HG02798 (cell line): ENCODE measurements around the gene WHRN.

Experiments
- ATAC-seq: cut with Tn5 transposase; IDR thresholded peaks from one replicate; pipeline ENCODE4 v1.9.1; 2021; ENCODE audit warnings: mild to moderate bottlenecking; ENCODE audit not compliant: unreplicated experiment, poor library complexity

WHRN gene

DNA sequence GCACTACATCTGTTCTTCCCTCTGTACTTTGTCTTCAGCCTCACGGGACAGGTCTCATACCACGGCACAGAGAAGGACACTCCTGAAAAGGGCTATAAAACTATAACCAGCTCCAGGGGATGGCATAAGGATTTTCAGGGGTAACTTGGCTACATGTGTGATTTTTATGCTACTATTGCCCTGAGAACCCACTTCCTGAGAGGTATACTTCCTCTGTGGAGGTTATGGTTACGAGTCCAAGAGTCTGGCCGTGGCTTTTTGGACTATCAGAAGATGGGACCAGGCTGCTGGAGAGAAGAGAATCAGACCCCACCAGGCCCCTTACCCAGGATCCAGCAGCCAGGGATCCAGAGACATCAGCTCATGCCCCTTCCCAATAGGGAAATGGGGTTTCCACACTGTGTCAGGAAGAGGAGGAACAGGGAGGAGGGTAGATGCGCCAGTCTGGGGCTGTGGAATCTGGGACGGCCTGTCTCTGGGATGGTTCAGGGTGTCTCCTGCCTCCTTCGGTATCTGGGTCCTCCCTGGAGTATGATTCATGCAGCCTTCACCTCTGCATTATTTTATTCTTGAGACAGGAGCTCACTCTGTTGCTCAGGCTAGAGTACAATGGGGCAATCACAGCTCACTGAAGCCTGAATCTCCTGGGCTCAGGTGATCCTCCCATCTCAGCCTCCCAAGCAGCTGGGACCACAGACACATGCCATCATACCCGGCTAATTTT, 29.7 kb downstream of the WHRN start:
- no peak for ATAC-seq

DNA sequence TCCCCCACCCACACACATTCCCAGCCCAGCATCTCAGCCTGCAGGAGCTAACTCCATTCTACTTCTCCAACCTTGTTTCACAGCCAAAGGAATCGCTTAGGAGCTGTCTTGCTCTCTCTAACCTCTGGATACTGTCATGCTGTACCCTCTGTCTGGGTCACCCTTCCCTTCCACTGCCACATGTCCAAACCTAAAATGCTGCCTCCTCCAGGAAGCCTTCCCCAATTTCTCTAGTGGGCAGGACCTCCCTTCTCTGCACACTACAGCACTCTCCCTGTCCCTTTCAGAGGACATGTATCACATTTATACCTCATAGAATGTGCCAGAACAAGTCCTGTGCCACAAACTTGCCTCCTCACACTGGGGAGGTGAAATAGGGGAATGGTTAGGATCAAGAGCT, 30.8 kb downstream of the WHRN start:
- no peak for ATAC-seq

DNA sequence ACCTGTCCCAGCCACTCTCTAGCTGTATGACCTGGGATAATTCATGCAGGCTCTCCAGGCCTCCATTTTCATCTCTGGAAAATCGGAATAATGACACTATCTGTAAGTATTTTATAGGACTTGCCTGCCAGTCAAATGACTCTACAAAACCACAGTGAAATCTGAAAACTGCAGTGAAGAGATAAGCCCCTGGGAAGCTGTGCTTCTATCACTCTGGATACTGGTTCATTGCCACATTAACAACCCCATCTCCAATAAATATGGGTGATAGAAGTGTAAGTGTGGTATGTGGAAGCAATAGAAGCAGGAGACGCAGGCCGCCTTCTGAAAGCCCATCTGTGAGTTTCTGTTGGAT, 31.8 kb downstream of the WHRN start:
- ATAC-seq: no peak

DNA sequence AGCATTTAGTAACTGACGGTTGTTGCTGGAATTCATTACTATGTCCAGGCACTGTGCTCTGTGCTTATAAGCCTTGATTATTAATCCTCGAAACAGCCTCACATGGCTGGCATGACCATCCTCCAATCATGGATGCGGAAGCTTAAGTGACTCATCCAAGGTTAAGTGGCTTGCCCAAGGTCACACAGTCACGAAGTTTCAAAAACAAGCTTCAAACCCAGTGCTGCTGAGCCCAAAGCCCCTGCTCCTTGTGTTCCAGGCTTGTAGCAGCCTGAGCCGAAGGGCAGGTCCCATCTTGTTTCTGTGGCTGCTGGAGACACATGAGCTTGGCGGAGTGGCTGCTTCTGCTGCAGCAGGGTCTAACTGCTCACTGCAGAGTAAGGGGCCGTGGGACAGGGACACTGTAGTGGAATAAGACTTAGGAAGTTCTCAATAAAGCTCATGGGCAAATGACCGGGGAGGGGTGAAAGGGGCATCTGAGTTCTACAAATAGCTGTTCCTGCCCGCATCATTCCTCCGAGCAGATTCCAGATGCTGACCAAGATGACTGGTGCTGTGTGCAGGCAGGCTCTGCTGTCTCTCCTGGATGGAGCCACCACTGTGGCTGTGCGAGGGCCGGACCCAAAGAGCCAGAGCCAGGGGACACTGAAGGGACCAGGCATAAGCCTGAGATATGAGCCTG, 32.4 kb downstream of the WHRN start:
- ATAC-seq: no peak

DNA sequence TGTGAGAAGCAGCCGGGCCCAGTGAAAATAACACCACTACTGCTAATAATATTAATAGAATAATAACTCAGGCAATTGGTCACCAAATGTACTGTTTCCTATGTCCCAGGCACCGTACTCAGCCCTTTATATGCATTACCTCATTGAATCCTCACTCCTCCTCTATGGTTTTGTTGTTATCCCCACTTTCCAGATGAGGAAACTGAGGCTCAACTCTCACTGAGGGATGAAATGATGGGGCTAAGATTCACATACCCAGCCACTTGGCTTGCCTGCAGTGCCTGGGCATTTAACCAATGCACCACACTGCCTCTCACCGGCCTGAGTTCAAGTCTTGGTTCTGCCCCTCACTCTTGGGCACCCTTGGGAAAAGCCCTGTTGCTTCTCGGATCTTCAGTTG, 34.1 kb downstream of the WHRN start:
- no peak for ATAC-seq

DNA sequence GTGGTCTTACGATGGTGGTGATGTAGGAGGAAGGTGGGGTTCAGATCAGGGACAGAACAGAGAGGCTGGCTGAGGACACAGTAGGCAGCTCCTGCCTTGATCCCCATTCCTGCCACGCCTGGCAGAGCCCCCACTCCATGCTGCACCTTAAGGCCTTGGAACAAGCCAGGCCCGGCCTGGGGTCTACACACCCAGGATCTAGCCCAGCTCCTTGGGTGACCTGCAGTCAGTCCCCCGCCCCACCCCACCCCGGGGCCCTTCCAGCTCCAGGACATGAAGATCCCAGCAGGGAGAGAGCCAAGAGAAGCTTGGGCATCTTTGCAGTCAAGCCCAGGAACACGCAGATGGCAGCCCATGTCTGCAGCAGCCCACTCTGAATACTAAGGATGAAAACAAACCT, 34.7 kb downstream of the WHRN start:
- no peak for ATAC-seq

DNA sequence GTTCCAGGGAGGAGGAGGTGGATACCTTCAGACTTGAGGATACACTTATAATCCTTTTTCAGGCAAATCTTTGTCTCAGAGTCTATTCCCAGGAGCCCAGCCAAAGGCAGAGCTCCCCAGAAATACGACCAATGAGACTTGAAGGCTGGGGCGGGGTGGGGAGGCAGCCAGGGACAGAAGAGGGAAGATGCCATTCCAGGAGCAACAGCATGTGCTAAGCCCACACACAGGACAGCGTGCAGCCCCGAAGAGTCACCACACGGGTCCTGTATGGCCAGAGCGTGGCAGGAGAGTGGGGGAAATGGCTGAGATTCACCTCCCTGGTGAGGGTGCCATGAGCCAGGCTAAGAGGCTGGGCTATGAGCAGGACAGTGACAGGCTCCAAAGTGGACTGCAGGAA, 35.2 kb downstream of the WHRN start:
- ATAC-seq: no peak

DNA sequence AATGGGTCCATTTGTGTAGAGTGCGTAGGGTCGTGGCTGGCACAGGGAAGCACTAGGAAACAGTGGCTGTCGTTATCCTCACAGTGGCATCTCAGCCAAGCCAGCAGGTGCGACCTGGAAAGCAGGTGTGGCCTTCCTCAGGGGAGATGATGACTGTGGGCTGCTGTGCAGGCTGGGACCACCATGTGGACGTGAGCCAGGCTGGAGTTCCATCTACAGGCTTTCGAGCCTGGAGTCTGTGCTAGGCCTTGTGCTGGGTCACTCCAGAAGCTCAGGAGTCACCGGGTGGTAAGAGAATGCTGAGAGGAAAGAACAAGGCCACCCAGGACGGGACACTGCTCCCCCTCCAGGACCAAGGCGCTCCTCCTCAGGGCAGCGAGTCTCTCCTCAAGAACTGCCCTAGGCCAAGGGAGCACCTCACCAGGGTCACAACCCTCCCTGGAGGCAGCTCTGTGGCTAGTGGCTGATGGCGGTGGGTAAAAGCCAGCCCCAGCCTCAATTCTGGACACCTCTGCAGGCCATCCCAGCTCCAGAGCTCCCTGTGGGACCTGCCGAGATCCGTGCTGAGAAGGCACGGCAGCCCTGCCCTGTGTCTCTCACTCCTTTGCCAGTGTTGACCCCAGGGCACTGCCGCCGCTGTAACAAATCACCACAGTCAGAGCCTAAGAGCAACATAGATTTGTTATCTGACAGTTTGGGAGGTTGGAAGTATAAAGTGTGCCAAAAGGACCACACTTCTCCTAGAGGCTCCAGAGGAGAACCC, 36.0 kb downstream of the WHRN start:
- ATAC-seq: no peak

DNA sequence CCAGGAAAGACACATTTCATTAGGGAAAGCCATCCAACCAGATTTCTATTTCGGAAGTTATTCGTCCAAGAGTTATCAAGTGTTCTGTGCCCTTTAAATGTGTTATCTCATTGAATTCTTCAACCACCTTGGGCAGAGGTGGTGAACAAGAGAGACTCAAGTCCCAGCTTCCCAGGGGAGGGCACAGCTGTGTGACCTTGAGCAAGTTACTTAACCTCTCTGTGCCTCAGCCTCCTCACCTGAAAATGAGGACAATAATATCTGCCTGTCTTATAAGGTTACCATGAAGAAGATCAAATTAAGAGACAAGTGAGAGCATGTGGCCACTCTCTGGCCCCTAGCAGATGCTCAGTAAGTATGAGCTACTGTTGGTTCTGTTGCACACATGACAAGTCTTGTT, 37.4 kb downstream of the WHRN start:
- ATAC-seq: no peak

DNA sequence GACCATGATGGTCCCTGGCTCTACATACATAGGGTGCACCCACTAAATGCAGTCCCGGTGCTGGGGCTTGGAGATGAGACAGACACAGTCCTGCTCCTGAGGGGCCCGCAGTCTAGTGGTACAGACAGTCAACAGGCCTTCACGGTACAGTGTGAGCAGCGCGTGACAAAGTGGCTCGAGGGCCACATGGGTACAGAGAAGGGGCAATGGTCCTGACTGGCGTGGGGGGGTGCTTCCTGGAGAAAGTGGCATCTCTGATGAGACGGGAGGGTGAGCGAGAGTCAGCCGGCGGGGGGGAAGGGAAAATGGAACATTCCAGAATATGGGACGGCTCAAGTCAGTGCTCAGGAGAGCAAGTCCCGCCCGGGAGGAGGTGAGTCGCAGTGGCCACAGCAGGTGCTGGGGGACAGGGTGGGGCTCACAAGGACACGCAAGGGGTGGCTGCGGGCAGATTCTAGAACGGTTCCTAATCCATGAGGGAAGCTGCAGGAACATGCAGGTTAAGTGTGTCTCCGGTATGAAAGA, 38.0 kb downstream of the WHRN start:
- ATAC-seq: no peak

DNA sequence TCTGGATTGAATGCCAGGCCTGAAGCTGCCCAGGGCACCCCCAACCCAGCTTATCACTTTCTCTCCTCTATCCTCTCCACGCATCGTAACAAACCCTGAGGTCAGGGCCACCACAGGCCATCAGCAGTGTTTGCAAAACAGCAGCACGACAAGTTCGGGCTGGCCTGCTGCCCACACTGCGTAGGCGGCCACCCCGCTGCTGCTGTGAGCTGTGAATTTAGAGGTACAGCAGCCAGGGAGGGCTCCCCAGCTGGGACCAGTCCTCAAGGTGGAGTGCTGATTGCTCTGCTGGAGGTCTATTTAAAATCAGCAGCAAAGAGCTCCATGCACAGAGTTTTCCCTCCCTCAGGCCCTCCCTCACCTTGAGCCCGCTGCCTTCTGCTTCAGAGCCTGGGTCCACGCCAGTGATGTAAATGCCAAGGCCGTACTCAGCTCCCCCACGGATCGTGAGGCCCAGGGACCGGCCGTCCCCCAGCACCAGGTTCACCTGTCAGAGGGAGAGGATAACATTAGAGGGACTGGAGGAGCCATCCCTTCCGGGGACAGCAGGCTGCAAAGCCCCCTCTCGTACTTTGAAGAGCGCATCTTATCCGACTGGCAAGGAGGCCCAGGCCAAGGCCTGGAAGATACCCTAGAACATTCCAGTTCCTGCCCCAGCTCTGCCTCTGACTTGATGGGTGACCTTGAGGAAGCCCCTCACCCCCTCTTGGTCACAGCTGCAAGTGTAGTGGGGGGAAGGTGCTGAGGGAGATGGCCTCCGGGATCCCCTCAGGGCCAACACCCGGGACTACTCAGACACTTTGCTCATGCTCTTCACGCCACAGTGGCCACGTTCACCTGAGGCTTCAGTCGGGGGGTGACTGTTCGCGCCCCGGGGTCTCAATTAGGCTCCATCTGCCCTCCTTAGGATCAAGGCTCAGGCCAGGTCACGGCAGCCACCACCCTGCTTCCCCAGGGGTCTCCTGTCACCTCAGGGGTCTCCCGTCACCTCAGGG, 39.1 kb downstream of the WHRN start:
- ATAC-seq: no peak

DNA sequence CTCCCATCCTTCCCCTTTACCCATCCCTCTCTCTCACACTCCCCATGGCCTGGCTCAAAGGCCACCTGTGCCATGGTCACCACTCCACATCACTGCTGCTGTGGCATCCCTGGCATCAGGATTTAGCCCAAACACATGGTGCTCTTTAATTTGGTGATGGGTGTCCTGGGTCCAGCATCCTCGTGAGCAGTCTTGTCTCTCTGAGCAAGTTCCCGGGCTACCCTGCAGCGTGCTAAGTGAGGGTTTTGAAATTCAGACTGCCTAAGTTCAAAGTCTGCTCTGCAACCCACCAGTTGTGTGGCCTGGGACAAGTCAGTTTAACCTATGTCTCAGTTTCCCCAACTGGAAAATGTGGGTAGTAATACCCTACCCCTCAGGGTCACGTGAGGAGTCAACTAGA, 39.9 kb downstream of the WHRN start:
- no peak for ATAC-seq

DNA sequence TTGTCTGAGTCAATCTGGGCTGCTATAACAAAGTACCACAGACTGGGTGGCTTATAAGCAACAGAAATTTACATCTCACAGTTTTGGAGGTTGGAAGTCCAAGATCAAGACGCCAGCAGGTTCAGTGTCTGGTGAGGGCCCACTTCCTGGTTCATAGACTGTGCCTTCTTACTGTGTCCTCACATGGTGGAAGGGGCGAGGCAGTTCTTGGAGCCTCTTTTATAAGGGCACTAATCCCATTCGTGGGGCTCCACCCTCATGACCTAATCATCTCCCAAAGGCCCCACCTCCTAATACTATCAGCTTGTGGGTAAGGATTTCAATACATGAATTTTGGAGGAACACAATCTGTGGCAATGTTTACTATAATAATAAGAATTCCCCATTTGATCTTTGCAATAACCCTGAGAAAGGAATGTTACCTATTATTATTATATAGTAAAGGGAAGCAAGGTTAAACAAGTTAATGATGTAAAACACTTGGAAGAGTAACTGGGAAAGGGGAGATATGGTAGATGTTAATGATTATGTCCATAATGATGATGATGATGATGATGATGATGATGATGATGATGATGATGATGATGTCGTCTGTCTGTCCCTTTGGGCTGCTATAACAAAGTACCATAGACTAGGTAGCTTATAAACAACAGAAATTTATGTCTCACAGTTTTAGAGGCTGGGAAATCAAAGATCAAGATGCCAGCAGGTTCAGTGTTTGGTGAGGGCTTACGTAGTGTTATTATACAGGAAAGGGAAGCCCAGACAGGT, 40.8 kb downstream of the WHRN start:
- ATAC-seq: no peak

DNA sequence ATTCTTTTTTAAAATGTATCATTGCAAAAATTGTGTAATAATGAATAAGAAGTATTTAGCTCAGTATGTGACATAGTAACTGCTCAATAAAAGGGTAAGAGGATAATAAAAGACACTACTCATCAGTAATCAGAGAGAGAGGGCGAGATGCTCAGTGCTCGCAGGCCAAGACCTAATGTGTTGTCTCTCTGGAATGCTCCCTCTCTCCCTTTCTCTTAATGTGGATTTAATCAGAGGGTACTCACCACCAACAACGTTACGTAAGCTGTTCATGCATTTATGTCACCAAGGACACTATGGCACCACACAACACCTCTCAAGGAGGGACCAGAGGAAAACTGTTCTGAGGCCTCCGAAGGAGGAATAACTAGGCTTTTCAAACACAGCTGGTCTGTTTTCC, 42.5 kb downstream of the WHRN start:
- ATAC-seq: no peak

DNA sequence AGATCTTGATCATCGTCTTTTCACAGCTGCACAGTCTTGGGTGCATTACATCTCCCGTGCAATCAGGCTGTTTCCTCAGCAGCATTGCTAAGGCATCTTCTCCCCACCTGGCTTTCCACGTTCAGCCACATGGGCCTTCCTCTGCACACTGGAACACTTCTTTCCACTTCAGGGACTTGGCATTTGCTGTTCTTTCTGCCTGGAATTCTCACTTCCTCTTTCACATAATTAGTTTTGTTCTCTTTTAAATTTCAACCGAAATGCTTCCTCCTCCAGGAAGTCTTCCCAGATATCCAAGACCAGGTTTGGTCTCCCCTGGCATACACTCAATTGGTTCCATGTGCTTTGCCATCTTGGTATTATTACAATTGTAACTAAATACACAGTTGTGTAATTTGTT, 43.8 kb downstream of the WHRN start:
- no peak for ATAC-seq

DNA sequence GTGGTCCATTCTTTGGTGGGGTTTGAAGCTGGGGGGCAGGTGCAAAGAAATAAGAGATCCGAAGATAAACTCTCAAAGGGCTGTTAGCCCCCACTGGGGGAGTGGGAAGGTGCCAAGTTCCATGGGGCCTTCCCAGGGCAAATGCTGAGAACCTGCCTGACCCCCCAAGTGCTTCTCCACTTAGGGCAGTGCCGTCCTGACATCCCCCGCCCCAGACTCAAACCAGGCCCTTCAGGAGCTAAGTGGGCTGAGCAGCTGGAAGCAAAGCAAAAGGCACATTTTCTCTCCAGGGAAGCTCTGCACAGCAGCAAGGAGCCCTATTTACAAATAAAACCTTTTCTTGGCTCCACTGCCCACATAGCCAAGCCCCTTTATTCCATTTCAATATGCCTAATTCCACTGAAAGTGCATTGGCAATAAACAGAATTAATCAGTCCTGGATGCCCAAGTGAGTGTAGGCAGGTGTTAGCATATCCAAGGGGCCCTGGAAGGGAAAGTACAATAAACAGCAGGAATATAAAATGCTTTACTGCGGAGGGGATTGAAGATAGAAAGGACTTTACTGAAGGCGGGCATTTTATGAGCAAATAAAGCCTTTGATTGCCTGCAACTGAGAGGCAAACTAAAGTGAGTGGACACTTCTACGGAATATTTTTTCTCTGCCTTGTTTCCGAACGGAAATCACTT, 44.6 kb downstream of the WHRN start:
- ATAC-seq: no peak

DNA sequence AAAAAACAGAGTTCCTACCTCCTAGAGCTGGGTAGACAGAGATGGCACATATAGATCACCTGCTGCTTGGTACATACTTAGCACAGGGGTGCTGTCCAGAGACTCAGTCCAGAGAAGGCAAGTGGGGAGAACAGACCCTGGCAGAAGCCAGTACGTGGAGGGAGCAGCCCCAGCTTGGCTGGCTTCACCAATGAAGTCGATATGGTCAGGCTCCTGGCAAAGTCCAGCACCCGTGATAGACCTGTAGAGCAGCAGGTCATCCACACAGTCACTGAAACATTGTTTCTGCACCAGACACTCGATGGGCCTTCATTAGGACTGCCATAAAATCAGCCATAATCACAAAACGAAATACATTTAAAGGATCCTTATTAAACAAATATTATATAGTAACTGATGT, 45.8 kb downstream of the WHRN start:
- no peak for ATAC-seq

DNA sequence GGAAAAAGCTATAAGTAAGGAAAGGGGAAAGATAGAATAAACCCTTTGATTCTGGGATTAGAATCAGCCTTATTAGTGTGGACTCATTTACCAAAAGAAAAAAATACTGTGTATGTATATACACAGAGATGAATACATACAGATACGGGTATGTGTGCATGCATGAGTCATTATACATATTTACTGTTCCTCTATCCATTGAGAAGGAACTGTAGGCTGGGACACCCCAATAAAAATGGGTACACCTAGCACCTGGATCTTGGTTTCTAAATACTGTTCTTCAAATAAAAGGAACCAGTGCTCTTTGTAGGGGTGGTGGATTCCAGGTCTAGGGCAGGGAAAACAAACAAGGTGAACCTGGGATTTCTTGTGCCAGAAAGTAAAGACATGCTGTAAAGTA, 48.3 kb downstream of the WHRN start:
- ATAC-seq: no peak

DNA sequence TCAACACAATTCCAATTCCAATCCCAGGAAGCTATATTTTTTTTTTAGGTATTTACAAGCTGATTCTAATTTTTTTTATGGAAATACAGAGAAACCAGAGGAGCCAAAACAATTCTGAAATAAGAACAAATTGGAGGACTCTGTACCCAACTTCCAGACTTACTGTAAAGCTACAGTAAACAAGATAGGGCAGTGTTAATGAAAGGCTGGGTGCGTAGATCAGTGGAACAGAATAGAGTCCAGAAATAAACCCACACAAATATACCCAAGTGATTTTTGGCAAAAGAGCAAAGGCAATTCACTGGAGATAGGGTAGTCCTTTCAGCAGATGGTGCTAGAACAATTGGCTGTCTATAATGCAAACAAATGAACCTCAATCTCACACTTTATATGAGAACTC, 50.6 kb downstream of the WHRN start:
- no peak for ATAC-seq
